ENCODE measurements around the gene ABHD16A.
A peak's percentile ranks its signal among the peaks of the same experiment; 100 is the strongest.

The ABHD16A gene

DNA sequence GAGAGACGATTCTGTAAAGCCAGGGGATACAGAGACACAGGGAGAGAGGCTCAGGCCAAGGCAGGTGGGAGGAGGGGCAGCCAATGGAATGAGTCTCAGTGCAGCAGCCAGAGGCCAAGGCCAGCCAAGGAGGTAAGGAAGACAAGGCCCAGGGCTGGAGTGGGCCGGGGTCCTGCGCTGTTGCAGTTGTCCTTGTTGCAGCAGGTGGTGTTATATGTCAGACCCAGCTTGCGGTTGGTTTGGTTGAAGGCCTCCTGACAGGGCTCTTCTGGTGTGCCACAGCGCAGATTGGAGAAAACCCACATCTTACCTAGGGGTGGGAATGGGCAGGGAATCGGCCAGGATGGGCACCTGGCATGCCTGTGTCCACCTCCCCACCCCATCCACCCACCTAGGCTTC lies 15.9 kb upstream of the ABHD16A start:
- Histone ChIP-seq H2BK5ac (ENCODE audit: low read length) (no peak overlapping the region), H3K27me3 (ENCODE audit: insufficient read depth, low read length, poor library complexity) (no peaks in the 10 kb centered on the region), H3K79me1 (ENCODE audit: low read length) (no peaks in the 10 kb centered on the region), H3K4me2 (ENCODE audit: low read length) (no peak overlapping the region), H4K5ac (ENCODE audit: low read length) (no peak overlapping the region), H2BK15ac (replicated peaks; ENCODE audit: low read depth) (no peak overlapping the region), H3K9ac (ENCODE audit: low read length) (no peak overlapping the region), H3K36me3 (ENCODE audit: control insufficient read depth, insufficient read depth, low read length) (no peaks in the 10 kb centered on the region), H3K23ac (ENCODE audit: low read length) (no peak overlapping the region), H3K56ac (ENCODE audit: low read length) (peak overlapping the region; percentile 43), H3K27ac (ENCODE audit: low read depth, low read length) (no peak overlapping the region), H4K8ac (ENCODE audit: low read depth, low read length) (no peak overlapping the region), H3K18ac (ENCODE audit: low read length) (no peak overlapping the region), H2AK5ac (ENCODE audit: low read length) (no peak overlapping the region), H3K4ac (ENCODE audit: low read depth, low read length) (no peak overlapping the region), H2BK120ac (ENCODE audit: low read depth, low read length) (no peak overlapping the region), H3K4me3 (ENCODE audit: low read length) (no peak overlapping the region), H3K4me1 (ENCODE audit: control insufficient read depth, low read depth, low read length) (peaks cover 12% of the 10 kb centered on the region), H3K79me2 (ENCODE audit: control insufficient read depth, insufficient read depth, low read length) (no peaks in the 10 kb centered on the region)
- no peak for DNase-seq
- no CpG with 5 or more reads among the region's 6 CpGs for WGBS (ENCODE audit: extremely low coverage, insufficient coverage, low lambda C conversion rate)

DNA sequence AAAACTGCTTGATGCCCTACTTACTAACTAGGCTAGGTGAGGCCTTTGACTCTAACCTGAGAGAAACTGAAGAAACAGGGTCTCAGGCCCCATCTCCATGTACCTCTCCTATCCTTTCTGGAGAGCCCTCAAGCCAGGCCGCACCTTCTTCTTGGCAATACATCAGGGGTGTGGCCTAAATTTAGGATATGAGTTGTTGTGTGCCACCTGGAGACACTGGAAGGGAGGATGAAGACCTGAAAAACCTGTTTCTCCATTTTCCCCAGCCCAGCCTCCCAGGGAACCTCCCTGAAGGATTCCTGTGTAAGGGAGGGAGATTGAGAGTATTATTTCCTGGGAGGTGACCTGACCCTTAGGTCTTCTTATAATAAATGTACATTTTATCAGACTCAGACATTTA lies 15.1 kb upstream of the ABHD16A start:
- no peak overlapping the region for H3K56ac ChIP-seq (ENCODE audit: low read length)
- H3K18ac ChIP-seq (ENCODE audit: low read length) = no peak overlapping the region
- H3K79me1 ChIP-seq (ENCODE audit: low read length) = no peaks in the 10 kb centered on the region
- H2BK5ac ChIP-seq (ENCODE audit: low read length) = no peak overlapping the region
- H3K27ac ChIP-seq (ENCODE audit: low read depth, low read length) = no peak overlapping the region
- peaks cover 17% of the 10 kb centered on the region for H3K4me1 ChIP-seq (ENCODE audit: control insufficient read depth, low read depth, low read length)
- H3K4ac ChIP-seq (ENCODE audit: low read depth, low read length) = no peak overlapping the region
- H3K9ac ChIP-seq (ENCODE audit: low read length) = no peak overlapping the region
- H3K36me3 ChIP-seq (ENCODE audit: control insufficient read depth, insufficient read depth, low read length) = no peaks in the 10 kb centered on the region
- no peaks in the 10 kb centered on the region for H3K27me3 ChIP-seq (ENCODE audit: insufficient read depth, low read length, poor library complexity)
- no peaks in the 10 kb centered on the region for H3K79me2 ChIP-seq (ENCODE audit: control insufficient read depth, insufficient read depth, low read length)
- DNase-seq = peak; percentile 76
- H3K23ac ChIP-seq (ENCODE audit: low read length) = no peak overlapping the region
- no peak overlapping the region for H4K8ac ChIP-seq (ENCODE audit: low read depth, low read length)
- no peak overlapping the region for H2BK15ac ChIP-seq (replicated peaks; ENCODE audit: low read depth)
- H2AK5ac ChIP-seq (ENCODE audit: low read length) = no peak overlapping the region
- H4K5ac ChIP-seq (ENCODE audit: low read length) = no peak overlapping the region
- no CpG with 5 or more reads among the region's 1 CpG for whole genome bisulfite sequencing (ENCODE audit: extremely low coverage, insufficient coverage, low lambda C conversion rate)
- no peak overlapping the region for H2BK120ac ChIP-seq (ENCODE audit: low read depth, low read length)
- no peak overlapping the region for H3K4me2 ChIP-seq (ENCODE audit: low read length)
- no peak overlapping the region for H3K4me3 ChIP-seq (ENCODE audit: low read length)

DNA sequence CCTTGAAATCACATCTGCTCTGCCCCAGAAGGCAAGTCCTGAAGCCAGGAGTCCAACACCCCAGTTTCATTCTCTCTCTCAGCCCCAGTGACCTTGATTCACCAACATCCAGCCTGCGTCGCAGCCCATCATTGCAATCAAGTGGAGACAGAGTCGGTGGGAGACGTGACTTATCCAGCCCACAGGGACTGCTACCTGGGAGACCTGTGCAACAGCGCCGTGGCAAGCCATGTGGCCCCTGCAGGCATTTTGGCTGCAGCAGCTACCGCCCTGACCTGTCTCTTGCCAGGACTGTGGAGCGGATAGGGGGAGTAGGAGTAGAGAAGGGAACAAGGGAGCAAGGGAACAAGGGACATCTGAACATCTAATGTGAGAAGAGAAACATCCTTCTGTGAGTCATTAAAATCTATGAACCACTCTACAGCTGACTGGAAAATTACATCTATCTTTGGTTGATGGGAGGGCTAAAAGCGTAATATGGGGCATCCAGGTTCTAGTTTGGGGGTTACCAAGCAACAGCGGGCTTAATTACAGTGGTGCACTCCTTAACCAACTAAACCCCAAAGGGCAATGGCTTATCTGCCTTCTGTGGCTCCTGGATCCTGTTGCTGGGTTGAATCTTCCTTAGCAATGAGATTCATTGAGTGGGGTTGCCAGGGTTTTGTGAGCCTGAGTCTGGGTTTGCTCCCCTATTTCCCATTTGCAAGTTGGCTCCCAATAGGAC lies 14.5 kb upstream of the ABHD16A start:
- no peaks in the 10 kb centered on the region for H3K79me1 ChIP-seq (ENCODE audit: low read length)
- no peak overlapping the region for H3K9ac ChIP-seq (ENCODE audit: low read length)
- no peak overlapping the region for H3K4me3 ChIP-seq (ENCODE audit: low read length)
- H4K8ac ChIP-seq (ENCODE audit: low read depth, low read length) = no peak overlapping the region
- H2BK5ac ChIP-seq (ENCODE audit: low read length) = no peak overlapping the region
- no peak overlapping the region for H3K4me2 ChIP-seq (ENCODE audit: low read length)
- H3K56ac ChIP-seq (ENCODE audit: low read length) = no peak overlapping the region
- no peak overlapping the region for H2AK5ac ChIP-seq (ENCODE audit: low read length)
- no peak overlapping the region for H4K5ac ChIP-seq (ENCODE audit: low read length)
- no peak overlapping the region for H3K4ac ChIP-seq (ENCODE audit: low read depth, low read length)
- H3K27ac ChIP-seq (ENCODE audit: low read depth, low read length) = no peak overlapping the region
- H3K79me2 ChIP-seq (ENCODE audit: control insufficient read depth, insufficient read depth, low read length) = no peaks in the 10 kb centered on the region
- no peaks in the 10 kb centered on the region for H3K27me3 ChIP-seq (ENCODE audit: insufficient read depth, low read length, poor library complexity)
- no peak overlapping the region for H3K23ac ChIP-seq (ENCODE audit: low read length)
- no peak overlapping the region for H3K18ac ChIP-seq (ENCODE audit: low read length)
- no peak overlapping the region for H2BK15ac ChIP-seq (replicated peaks; ENCODE audit: low read depth)
- no CpG with 5 or more reads among the region's 10 CpGs for WGBS (ENCODE audit: extremely low coverage, insufficient coverage, low lambda C conversion rate)
- no peak overlapping the region for H2BK120ac ChIP-seq (ENCODE audit: low read depth, low read length)
- peaks cover 18% of the 10 kb centered on the region for H3K4me1 ChIP-seq (ENCODE audit: control insufficient read depth, low read depth, low read length)
- peak; percentile 85 for DNase-seq
- no peaks in the 10 kb centered on the region for H3K36me3 ChIP-seq (ENCODE audit: control insufficient read depth, insufficient read depth, low read length)

DNA sequence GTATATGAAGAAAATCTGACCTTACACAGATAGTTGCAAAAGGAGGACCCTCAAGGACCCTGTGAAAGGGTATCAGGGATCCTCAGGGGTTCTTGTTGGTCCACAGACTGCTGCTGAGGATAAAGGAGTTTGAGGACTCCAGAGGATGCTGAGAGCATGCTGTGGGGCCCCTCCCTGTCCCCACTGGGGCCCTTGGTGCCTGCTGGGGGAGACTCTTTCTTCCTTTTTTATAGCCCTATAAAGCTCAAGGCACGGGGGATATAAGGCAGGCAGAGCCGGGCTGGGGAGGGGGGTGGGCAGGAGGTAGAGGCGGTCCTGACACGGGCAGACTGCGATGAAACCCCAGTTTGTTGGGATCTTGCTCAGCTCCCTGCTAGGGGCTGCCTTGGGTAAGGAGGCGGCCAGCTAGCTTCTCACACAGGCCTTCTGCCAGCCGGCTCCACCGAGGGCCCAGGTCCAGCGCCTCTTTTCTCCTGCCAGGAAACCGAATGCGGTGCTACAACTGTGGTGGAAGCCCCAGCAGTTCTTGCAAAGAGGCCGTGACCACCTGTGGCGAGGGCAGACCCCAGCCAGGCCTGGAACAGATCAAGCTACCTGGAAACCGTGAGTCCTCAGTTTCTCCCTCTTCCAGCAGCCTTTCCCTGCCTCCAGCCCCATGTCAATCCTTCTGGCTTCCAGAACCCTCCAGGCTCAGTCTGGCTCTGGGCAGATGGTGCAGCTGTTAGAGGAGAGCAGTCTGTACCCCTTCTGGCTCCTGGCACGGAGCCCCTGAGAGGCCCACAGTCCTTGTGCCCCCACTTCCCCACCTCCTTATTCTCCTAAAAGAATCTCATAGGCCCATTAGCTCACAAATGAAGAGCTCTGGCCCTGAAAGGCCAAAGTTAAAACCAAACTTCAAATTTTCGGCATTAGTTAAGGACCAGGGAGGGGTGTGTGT lies 12.2 kb upstream of the ABHD16A start, which contains the start of gene LY6G6D:
Gene LY6G6D, plus strand, starts transcription at position 327 of the 937 bp plus-strand sequence. Its CDS starts 8 bp downstream, at position 335.
- no peaks in the 10 kb centered on the region for H3K36me3 ChIP-seq (ENCODE audit: control insufficient read depth, insufficient read depth, low read length)
- H2BK15ac ChIP-seq (replicated peaks; ENCODE audit: low read depth) = no peak within 1 kb of the TSS
- H3K18ac ChIP-seq (ENCODE audit: low read length) = peak within 1 kb of the TSS; percentile 77
- WGBS (ENCODE audit: extremely low coverage, insufficient coverage, low lambda C conversion rate) = no CpG with 5 or more reads among the region's 16 CpGs
- H2AK5ac ChIP-seq (ENCODE audit: low read length) = peak within 1 kb of the TSS; percentile 56
- H3K4me2 ChIP-seq (ENCODE audit: low read length) = no peak within 1 kb of the TSS
- DNase-seq = no peak
- H3K4me3 ChIP-seq (ENCODE audit: low read length) = no peak within 1 kb of the TSS
- H3K4me1 ChIP-seq (ENCODE audit: control insufficient read depth, low read depth, low read length) = peaks cover 23% of the 10 kb centered on the region
- H2BK120ac ChIP-seq (ENCODE audit: low read depth, low read length) = peak within 1 kb of the TSS; percentile 80
- peak within 1 kb of the TSS; percentile 93 for H3K56ac ChIP-seq (ENCODE audit: low read length)
- peak within 1 kb of the TSS; percentile 98 for H3K23ac ChIP-seq (ENCODE audit: low read length)
- H3K79me2 ChIP-seq (ENCODE audit: control insufficient read depth, insufficient read depth, low read length) = no peaks in the 10 kb centered on the region
- H3K27ac ChIP-seq (ENCODE audit: low read depth, low read length) = peak within 1 kb of the TSS; percentile 69
- H4K8ac ChIP-seq (ENCODE audit: low read depth, low read length) = no peak within 1 kb of the TSS
- peak within 1 kb of the TSS; percentile 62 for H3K9ac ChIP-seq (ENCODE audit: low read length)
- H3K27me3 ChIP-seq (ENCODE audit: insufficient read depth, low read length, poor library complexity) = no peaks in the 10 kb centered on the region
- H3K79me1 ChIP-seq (ENCODE audit: low read length) = no peaks in the 10 kb centered on the region
- H4K5ac ChIP-seq (ENCODE audit: low read length) = peak within 1 kb of the TSS; percentile 76
- peak within 1 kb of the TSS; percentile 96 for H2BK5ac ChIP-seq (ENCODE audit: low read length)
- H3K4ac ChIP-seq (ENCODE audit: low read depth, low read length) = peak within 1 kb of the TSS; percentile 64

DNA sequence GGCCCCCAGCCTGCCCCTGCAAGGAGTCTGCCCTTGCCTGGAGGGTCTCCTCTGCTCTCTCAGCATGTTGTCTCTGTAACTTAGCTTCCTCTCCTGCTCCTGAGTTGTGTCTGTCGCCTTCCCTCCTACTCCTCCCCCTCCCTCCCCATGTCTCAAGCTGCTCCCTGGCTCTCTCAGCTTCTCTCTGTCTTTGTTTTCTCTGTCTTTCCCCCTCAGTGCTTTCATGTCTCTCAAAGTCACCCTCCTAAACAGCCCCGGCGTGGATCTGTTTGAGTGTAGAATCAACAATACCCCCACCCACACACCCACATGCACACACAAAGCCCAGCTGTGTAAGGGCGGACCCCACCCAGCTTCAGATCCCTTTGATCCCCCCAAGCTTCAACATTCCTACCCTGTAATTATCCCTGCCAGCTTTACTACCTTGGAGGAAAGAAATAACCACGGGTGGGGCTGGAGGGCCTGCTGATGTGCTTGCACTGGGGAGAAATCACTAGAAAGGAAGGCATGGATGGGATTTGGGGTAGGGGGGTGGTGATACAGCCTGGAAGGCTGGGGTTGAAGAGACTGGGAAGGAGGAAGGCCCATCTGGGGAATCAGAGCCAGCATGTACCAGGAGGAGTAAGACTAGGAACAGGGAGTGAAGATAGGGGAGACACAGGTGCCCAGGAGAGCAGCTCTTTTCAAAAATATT lies 11.0 kb upstream of the ABHD16A start:
- peaks cover 23% of the 10 kb centered on the region for H3K4me1 ChIP-seq (ENCODE audit: control insufficient read depth, low read depth, low read length)
- H3K36me3 ChIP-seq (ENCODE audit: control insufficient read depth, insufficient read depth, low read length) = no peaks in the 10 kb centered on the region
- H3K56ac ChIP-seq (ENCODE audit: low read length) = peak overlapping the region; percentile 93
- peak; percentile 87 for DNase-seq
- no CpG with 5 or more reads among the region's 5 CpGs for WGBS (ENCODE audit: extremely low coverage, insufficient coverage, low lambda C conversion rate)
- peak overlapping the region; percentile 8 for H2BK120ac ChIP-seq (ENCODE audit: low read depth, low read length)
- peak overlapping the region; percentile 62 for H3K9ac ChIP-seq (ENCODE audit: low read length)
- peak overlapping the region; percentile 69 for H3K27ac ChIP-seq (ENCODE audit: low read depth, low read length)
- H2AK5ac ChIP-seq (ENCODE audit: low read length) = no peak overlapping the region
- peak overlapping the region; percentile 98 for H3K23ac ChIP-seq (ENCODE audit: low read length)
- H3K79me2 ChIP-seq (ENCODE audit: control insufficient read depth, insufficient read depth, low read length) = no peaks in the 10 kb centered on the region
- H3K4me2 ChIP-seq (ENCODE audit: low read length) = no peak overlapping the region
- peak overlapping the region; percentile 92 for H3K18ac ChIP-seq (ENCODE audit: low read length)
- no peak overlapping the region for H2BK15ac ChIP-seq (replicated peaks; ENCODE audit: low read depth)
- H3K27me3 ChIP-seq (ENCODE audit: insufficient read depth, low read length, poor library complexity) = no peaks in the 10 kb centered on the region
- H3K4ac ChIP-seq (ENCODE audit: low read depth, low read length) = peak overlapping the region; percentile 64
- H4K5ac ChIP-seq (ENCODE audit: low read length) = peak overlapping the region; percentile 76
- no peak overlapping the region for H3K4me3 ChIP-seq (ENCODE audit: low read length)
- H2BK5ac ChIP-seq (ENCODE audit: low read length) = peak overlapping the region; percentile 96
- H4K8ac ChIP-seq (ENCODE audit: low read depth, low read length) = no peak overlapping the region
- no peaks in the 10 kb centered on the region for H3K79me1 ChIP-seq (ENCODE audit: low read length)
